Measurements from ENCODE around the gene MAP2K2.
A peak's percentile ranks its signal among the peaks of the same experiment; 100 is the strongest.
"Not testable (repeated sequence)": the region's sequence is repeated elsewhere in the genome, so short reads cannot be mapped to it uniquely, and the experiment has no call there.

MAP2K2 gene

DNA sequence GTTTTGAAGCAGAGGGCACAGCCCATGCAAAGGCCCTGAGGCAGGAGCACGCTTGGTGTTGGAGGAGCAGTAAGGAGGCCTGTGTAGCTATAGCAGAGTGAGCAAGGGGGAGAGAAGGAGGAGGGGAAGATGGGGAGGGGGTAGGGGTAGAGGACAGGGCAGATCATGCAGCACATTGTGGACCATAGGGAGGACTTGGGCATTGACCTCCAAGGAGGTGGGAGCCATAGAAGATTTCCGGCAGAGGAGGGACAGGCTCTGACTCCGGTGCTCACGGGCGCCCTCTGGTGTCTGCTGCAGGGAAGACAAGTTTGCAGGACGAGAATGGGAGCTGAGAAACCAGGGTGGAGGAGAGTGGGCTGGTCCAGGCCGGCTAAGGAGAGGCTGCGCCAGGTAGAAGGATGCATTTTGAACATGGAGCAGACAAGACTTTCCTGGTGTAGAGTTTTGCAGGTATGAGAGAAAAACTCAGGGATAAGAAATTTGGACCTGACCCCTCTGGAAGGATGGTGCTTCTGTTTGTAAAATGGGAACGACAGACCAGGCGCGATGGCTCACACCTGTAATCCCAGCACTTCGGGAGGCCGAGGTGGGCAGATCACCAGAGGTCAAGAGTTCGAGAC, 15.8 kb upstream of the MAP2K2 start:
- FAIRE-seq (no peak), DNase-seq (ENCODE audit: insufficient read length, low spot score) (peak; percentile 69)
- peak; percentile 78 for TF ChIP-seq CTCF (IDR thresholded peaks at IDR 0.05; ENCODE audit: insufficient read depth, missing control alignments)

- TF ChIP-seq CTCF (IDR thresholded peaks at IDR 0.05; ENCODE audit: insufficient read depth, missing control alignments) = no peak
- FAIRE-seq = no peak
Measured at GRCh38 chr19:4138445-4138844, 14.5 kb upstream of the MAP2K2 start.

DNA sequence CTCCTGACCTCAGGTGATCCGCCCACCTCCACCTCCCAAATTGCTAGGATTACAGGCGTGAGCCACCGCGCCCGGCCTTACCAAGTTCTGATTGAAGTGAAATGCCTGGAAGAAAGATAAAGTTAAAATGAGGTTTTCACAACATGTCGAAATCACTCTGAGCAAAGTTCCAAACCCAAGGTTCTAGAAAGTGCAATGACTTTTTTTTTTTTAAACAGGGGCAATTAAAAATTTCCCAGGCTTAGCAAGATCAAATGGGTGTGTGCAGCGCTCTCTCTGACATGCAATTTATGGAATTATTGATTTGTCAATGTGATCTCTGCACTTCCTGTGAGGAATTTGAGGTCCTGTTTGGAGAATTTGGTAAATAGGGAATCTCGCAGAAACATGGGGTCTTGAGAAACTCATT, 12.8 kb upstream of the MAP2K2 start:
- TF ChIP-seq CTCF (IDR thresholded peaks at IDR 0.05; ENCODE audit: insufficient read depth, missing control alignments) = no peak
- FAIRE-seq = no peak
- no peak for DNase-seq (ENCODE audit: insufficient read length, low spot score)

More at GRCh38 chr19:4138445-4138844, 14.5 kb upstream of the MAP2K2 start:
- no peak for DNase-seq (ENCODE audit: insufficient read length, low spot score)

DNA sequence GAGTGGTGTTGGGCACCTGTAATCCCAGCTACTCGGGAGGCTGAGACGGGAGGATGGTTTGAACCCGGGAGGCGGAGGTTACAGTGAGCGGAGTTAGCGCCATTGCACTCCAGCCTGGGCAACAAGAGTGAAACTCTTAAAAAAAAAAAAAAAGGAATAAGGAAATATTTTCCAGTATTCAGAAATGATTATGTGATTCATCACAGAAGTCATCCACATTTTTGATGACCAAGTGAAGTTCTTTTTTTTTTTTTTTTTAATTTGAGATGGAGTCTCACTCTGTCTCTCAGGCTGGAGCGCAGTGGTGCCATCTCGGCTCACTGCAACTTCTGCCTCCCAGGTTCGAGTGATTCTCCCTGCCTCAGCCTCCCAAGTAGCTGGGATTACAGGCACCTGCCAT, 11.5 kb upstream of the MAP2K2 start:
- FAIRE-seq; DNase-seq (ENCODE audit: insufficient read length, low spot score): not testable (repeated sequence)

DNA sequence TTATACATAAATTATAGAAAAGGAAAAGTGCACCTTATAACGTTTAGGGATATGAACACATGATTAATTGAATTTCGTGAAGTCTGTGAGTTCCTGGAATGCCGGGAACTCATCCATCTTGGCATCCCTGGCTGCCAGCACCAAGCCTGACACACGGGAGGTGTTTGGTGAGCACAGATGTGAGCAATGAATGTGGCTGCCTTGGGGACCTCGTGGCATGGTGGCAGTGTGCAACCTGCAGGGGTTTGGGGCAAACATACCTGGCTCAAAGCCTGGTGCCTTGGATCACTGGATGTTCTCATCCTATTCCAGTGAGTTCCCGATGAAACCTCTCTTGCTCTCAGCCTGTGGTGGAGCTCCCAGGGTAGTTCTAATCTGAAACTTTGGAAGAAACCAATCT, 10.4 kb upstream of the MAP2K2 start:
- no peak for DNase-seq (ENCODE audit: insufficient read length, low spot score)
- TF ChIP-seq CTCF (IDR thresholded peaks at IDR 0.05; ENCODE audit: insufficient read depth, missing control alignments) = no peak
- FAIRE-seq = no peak

GRCh38 chr19:4130744-4131438, 7.0 kb upstream of the MAP2K2 start:
- FAIRE-seq = no peak
- DNase-seq (ENCODE audit: insufficient read length, low spot score) = no peak

GRCh38 chr19:4129050-4129449, 5.1 kb upstream of the MAP2K2 start:
- FAIRE-seq; DNase-seq (ENCODE audit: insufficient read length, low spot score): not testable (repeated sequence)

More at GRCh38 chr19:4130744-4131438, 7.0 kb upstream of the MAP2K2 start:
- TF ChIP-seq CTCF (IDR thresholded peaks at IDR 0.05; ENCODE audit: insufficient read depth, missing control alignments) = no peak

GRCh38 chr19:4127322-4127721, 3.4 kb upstream of the MAP2K2 start:
- FAIRE-seq; DNase-seq (ENCODE audit: insufficient read length, low spot score): not testable (repeated sequence)

DNA sequence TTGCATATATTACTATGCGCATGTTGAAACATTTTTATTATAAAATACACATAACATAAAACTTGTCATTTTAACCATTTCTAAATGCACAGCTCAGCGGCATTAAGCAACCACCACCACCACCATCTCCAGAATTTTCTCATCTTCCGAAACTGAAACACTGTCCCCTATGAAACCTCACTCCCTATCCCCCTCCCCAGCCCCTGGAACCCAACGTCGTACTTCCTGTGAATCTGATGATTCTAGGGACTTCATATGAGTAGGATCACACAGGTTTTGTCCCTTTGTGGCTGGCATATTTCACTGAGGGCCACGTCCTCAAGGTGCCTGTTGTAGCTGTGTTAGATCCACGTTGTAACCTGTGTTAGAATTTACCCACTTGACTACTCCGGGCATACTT, 716 bp upstream of the MAP2K2 start:
- FAIRE-seq (no peak), DNase-seq (ENCODE audit: insufficient read length, low spot score) (no peak)
- no peak for TF ChIP-seq CTCF (IDR thresholded peaks at IDR 0.05; ENCODE audit: insufficient read depth, missing control alignments)
